Activated CD4-positive, alpha-beta memory T cell treated with anti-CD3 and anti-CD28 coated beads, Interleukin-2, amount 10 ng/mL, durations not matched to agents 7 days and 5 days (primary cell): ENCODE measurements around the gene GRIK4. TPM values are rescaled to one million over a fixed set of nuclear protein-coding genes. Genes with fewer than 3 reads are reported as not detected.

ENCODE experiments used
- CTCF ChIA-PET: fragments of 350-600 bp; sonication (Branson Sonifier 250); formaldehyde crosslinking; loops from one replicate; lab custom pipeline; 2021; ENCODE audit warnings: antibody characterized with exemption, inconsistent platforms; lab: Charles Lee
- POLR2A ChIA-PET: fragments of 350-600 bp; sonication (Branson Sonifier 250); formaldehyde crosslinking; loops from one replicate; lab custom pipeline; 2021; ENCODE audit warnings: antibody characterized with exemption; lab: Charles Lee
- DNase-seq: peaks from one replicate; pipeline ENCODE4 v3.0.0-alpha.2; 2020
- H3K27ac Mint-ChIP-seq: one replicate; pipeline ENCODE4 v1.8.0; 2021; ENCODE audit warnings: mild to moderate bottlenecking, mixed read lengths
- H3K27me3 Mint-ChIP-seq: one replicate; pipeline ENCODE4 v1.8.0; 2021; ENCODE audit warnings: mixed read lengths
- H3K36me3 Mint-ChIP-seq: one replicate; pipeline ENCODE4 v1.8.0; 2021; ENCODE audit warnings: low read depth, mixed read lengths
- H3K4me1 Mint-ChIP-seq: one replicate; pipeline ENCODE4 v1.8.0; 2021; ENCODE audit warnings: mixed read lengths
- H3K4me3 Mint-ChIP-seq: one replicate; pipeline ENCODE4 v1.8.0; 2021; ENCODE audit warnings: mild to moderate bottlenecking, mixed read lengths
- H3K9me3 Mint-ChIP-seq: one replicate; pipeline ENCODE4 v1.8.0; 2021; ENCODE audit warnings: mixed read lengths
- total RNA-seq, 2 experiments: library from RNA; stranded (reverse); gene quantifications; one replicate each; pipeline ENCODE4 v1.2.3, GENCODE V29; 2021

Gene GRIK4
- total RNA-seq, 2 experiments from 2014 or later, result not detected

DNA sequence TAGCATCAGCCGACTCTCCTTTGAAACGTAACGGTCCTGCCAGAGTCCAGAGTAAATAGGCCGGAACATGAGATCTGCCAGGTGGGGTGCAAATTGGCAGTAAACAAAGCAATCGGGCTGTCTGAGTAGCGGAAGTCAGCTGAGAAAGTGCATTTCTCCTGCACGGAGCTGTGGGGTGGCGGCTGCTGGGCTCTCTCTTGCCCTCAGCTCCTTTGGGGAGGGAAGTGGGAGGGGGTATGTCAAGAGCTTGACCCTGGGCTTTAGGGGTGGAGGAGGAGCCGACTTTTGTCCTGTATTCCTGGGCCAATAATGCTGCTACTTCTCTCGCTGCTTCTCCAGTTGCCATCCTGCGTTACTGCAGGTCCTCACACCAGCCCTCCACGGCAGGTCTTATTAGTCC, 11.6 kb downstream of the GRIK4 start:
- Mint-ChIP-seq H3K9me3 (no peaks in the 10 kb centered on the region), H3K4me1 (no peaks in the 10 kb centered on the region), H3K27ac (no peak overlapping the region), H3K4me3 (no peak overlapping the region), H3K36me3 (no peaks in the 10 kb centered on the region), H3K27me3 (peaks cover 5% of the 10 kb centered on the region)
- ChIA-PET CTCF (no interaction called here), POLR2A (no interaction called here)
- DNase-seq, result no peak

GRCh38 chr11:120524536-120525085, 13.1 kb downstream of the GRIK4 start:
- peaks cover 8% of the 10 kb centered on the region for H3K27me3 Mint-ChIP-seq
- ChIA-PET CTCF (no interaction called here), POLR2A (no interaction called here)
- H3K27ac Mint-ChIP-seq, result no peak overlapping the region
- no peak for DNase-seq
- H3K36me3 Mint-ChIP-seq, result no peaks in the 10 kb centered on the region
- no peaks in the 10 kb centered on the region for H3K4me1 Mint-ChIP-seq
- no peak overlapping the region for H3K4me3 Mint-ChIP-seq
- H3K9me3 Mint-ChIP-seq, result no peaks in the 10 kb centered on the region

DNA sequence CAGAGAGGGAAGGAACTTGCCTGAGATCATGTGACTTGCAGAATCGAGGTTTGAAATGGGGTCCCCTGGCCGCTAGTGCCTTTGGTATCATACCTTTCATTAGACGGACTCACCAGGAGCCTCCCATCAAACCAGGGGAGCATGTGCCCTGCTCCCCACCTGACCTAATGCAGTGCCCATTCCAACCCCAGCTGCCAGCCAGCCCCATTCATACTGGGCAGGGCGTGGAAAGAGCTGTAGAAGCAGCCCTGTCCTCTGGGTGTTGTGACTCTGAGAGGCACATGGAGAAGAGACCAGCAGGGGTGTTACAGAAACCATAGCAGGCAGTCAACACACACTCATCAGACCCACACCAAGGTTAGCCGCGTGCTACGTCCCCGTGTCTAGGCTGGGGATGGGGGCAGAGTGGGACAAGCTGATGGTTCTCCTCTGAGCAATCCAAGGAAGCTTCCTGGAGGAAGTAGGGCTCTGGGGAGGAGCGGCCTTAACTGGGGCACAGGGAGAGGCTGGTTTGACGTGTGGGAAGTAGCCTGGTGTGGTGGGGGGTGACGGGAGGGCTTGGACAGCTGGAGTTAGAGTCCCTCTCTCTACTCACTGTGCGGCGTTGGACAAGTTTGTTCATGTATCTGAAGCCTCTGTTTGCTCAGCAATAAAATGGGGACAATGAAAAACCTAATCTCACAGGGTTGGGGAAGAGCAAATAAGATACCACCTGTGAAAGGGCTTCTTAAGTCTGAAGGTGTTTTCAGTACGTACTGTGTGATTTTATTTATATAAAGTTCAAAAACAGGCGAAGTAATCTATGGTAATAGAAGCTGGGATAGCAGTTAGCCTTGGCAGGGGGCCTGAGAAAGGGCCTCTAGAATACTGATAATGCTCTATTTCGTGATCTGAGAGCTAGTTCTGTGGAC, 14.0 kb downstream of the GRIK4 start:
- H3K9me3 Mint-ChIP-seq, result no peaks in the 10 kb centered on the region

GRCh38 chr11:120526241-120526640, 14.7 kb downstream of the GRIK4 start:
- DNase-seq, result no peak
- H3K9me3 Mint-ChIP-seq, result no peaks in the 10 kb centered on the region
- no peaks in the 10 kb centered on the region for H3K36me3 Mint-ChIP-seq
- no peaks in the 10 kb centered on the region for H3K4me1 Mint-ChIP-seq
- ChIA-PET POLR2A (no interaction called here), CTCF (no interaction called here)
- H3K4me3 Mint-ChIP-seq, result no peak overlapping the region
- H3K27me3 Mint-ChIP-seq, result peaks cover 13% of the 10 kb centered on the region
- H3K27ac Mint-ChIP-seq, result no peak overlapping the region

More for the DNA sequence above, 14.0 kb downstream of the GRIK4 start:
- no peak overlapping the region for H3K27ac Mint-ChIP-seq
- ChIA-PET CTCF (no interaction called here), POLR2A (no interaction called here)
- DNase-seq, result no peak
- no peak overlapping the region for H3K4me3 Mint-ChIP-seq
- H3K27me3 Mint-ChIP-seq, result peaks cover 8% of the 10 kb centered on the region
- no peaks in the 10 kb centered on the region for H3K4me1 Mint-ChIP-seq
- H3K36me3 Mint-ChIP-seq, result no peaks in the 10 kb centered on the region

- no peak overlapping the region for H3K27ac Mint-ChIP-seq
- no peaks in the 10 kb centered on the region for H3K9me3 Mint-ChIP-seq
- POLR2A ChIA-PET, result no interaction called here
- DNase-seq, result no peak
- no peaks in the 10 kb centered on the region for H3K4me1 Mint-ChIP-seq
- CTCF ChIA-PET, result no interaction called here
- no peak overlapping the region for H3K4me3 Mint-ChIP-seq
- peaks cover 10% of the 10 kb centered on the region for H3K27me3 Mint-ChIP-seq
- H3K36me3 Mint-ChIP-seq, result no peaks in the 10 kb centered on the region
Measured at GRCh38 chr11:120527111-120527761, 15.7 kb downstream of the GRIK4 start.

- Mint-ChIP-seq H3K4me1 (no peaks in the 10 kb centered on the region), H3K27me3 (peaks cover 10% of the 10 kb centered on the region), H3K36me3 (no peaks in the 10 kb centered on the region), H3K4me3 (no peak overlapping the region), H3K9me3 (no peaks in the 10 kb centered on the region), H3K27ac (no peak overlapping the region)
- DNase-seq, result no peak
- CTCF ChIA-PET, result no interaction called here
- POLR2A ChIA-PET, result no interaction called here
Measured at GRCh38 chr11:120528749-120529148, 17.2 kb downstream of the GRIK4 start.

DNA sequence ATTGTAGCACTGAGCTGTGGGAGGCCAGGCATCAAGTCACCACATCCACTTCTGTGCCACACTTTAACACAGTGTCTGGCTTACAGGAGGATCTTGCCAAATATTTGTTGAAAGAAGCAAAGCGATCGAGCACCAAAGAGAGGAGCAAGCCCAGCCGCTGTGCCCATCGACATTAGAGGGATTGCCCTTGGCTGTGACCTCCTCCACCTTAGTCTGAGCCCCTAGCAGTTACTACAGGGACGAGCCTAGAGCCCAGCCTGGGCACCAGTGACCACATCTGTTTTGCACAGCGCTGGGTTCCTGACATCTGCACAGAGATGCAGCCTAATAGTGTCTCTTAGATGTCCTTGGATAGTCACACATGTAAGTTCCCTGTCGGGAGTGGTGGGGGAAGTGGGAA, 17.7 kb downstream of the GRIK4 start:
- H3K36me3 Mint-ChIP-seq, result no peaks in the 10 kb centered on the region
- H3K4me1 Mint-ChIP-seq, result no peaks in the 10 kb centered on the region
- ChIA-PET CTCF (no interaction called here), POLR2A (no interaction called here)
- peaks cover 12% of the 10 kb centered on the region for H3K27me3 Mint-ChIP-seq
- H3K4me3 Mint-ChIP-seq, result no peak overlapping the region
- no peaks in the 10 kb centered on the region for H3K9me3 Mint-ChIP-seq
- DNase-seq, result no peak
- H3K27ac Mint-ChIP-seq, result no peak overlapping the region

DNA sequence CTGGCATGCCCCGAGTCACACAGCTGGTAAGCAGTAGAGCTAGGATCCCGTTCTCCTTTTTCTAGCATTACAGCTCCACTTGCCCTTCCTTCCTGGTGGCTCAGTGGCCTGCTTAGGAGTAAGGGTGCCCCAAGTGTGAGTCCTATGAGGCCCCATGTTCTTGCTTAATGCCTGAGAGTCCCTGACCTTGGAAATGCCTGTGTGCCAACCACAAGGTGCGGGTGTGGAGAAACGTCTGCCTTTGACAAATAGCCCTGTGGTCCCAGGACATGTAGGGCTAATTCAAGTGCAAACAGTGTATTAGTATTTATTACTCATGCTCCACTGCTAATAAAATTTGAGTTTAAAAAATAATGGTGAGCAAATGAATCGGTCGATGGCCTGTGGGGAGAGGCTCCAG, 18.4 kb downstream of the GRIK4 start:
- Mint-ChIP-seq H3K4me3 (no peak overlapping the region), H3K4me1 (no peaks in the 10 kb centered on the region), H3K36me3 (no peaks in the 10 kb centered on the region), H3K27ac (no peak overlapping the region), H3K27me3 (peaks cover 13% of the 10 kb centered on the region), H3K9me3 (no peaks in the 10 kb centered on the region)
- POLR2A ChIA-PET, result no interaction called here
- DNase-seq, result no peak
- CTCF ChIA-PET, result no interaction called here

- H3K4me3 Mint-ChIP-seq, result no peak overlapping the region
- H3K27ac Mint-ChIP-seq, result no peak overlapping the region
- H3K4me1 Mint-ChIP-seq, result no peaks in the 10 kb centered on the region
- ChIA-PET POLR2A (no interaction called here), CTCF (no interaction called here)
- DNase-seq, result no peak
- H3K27me3 Mint-ChIP-seq, result peaks cover 13% of the 10 kb centered on the region
- H3K36me3 Mint-ChIP-seq, result no peaks in the 10 kb centered on the region
- H3K9me3 Mint-ChIP-seq, result no peaks in the 10 kb centered on the region
Measured at GRCh38 chr11:120532082-120532831, 20.7 kb downstream of the GRIK4 start.

DNA sequence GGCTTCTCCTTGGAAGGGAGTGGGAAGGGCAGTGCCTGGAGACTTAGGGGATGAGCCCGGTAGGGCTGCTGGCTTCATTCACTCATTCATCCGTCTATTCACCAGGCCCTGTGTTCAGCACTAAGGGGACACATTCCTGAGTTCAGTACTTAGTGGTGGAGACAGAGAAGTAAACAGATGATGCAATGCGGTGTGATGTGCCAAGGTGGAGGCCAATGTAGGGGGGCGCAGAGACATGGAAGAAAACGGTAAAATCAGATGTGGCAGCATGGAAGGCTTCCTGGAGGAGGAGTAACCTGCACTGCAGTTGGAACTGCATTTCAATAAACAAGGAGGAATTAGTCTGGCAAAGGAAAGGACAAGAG, 21.3 kb downstream of the GRIK4 start:
- H3K36me3 Mint-ChIP-seq, result no peaks in the 10 kb centered on the region
- H3K9me3 Mint-ChIP-seq, result no peaks in the 10 kb centered on the region
- DNase-seq, result no peak
- H3K4me3 Mint-ChIP-seq, result no peak overlapping the region
- ChIA-PET POLR2A (no interaction called here), CTCF (no interaction called here)
- peaks cover 13% of the 10 kb centered on the region for H3K27me3 Mint-ChIP-seq
- no peak overlapping the region for H3K27ac Mint-ChIP-seq
- H3K4me1 Mint-ChIP-seq, result no peaks in the 10 kb centered on the region

- peaks cover 6% of the 10 kb centered on the region for H3K27me3 Mint-ChIP-seq
- CTCF ChIA-PET, result no interaction called here
- H3K9me3 Mint-ChIP-seq, result no peaks in the 10 kb centered on the region
- H3K27ac Mint-ChIP-seq, result no peak overlapping the region
- POLR2A ChIA-PET, result no interaction called here
- DNase-seq, result no peak
- no peak overlapping the region for H3K4me3 Mint-ChIP-seq
- H3K4me1 Mint-ChIP-seq, result no peaks in the 10 kb centered on the region
- no peaks in the 10 kb centered on the region for H3K36me3 Mint-ChIP-seq
Measured at GRCh38 chr11:120536091-120536796, 24.7 kb downstream of the GRIK4 start.

- ChIA-PET POLR2A (no interaction called here), CTCF (no interaction called here)
- H3K27ac Mint-ChIP-seq, result no peak overlapping the region
- H3K9me3 Mint-ChIP-seq, result no peaks in the 10 kb centered on the region
- no peak overlapping the region for H3K4me3 Mint-ChIP-seq
- H3K27me3 Mint-ChIP-seq, result peaks cover 6% of the 10 kb centered on the region
- no peaks in the 10 kb centered on the region for H3K36me3 Mint-ChIP-seq
- H3K4me1 Mint-ChIP-seq, result no peaks in the 10 kb centered on the region
- no peak for DNase-seq
Measured at GRCh38 chr11:120536797-120537169, 25.2 kb downstream of the GRIK4 start.

GRCh38 chr11:120537996-120538395, 26.4 kb downstream of the GRIK4 start:
- no peak overlapping the region for H3K4me3 Mint-ChIP-seq
- H3K27ac Mint-ChIP-seq, result no peak overlapping the region
- no peaks in the 10 kb centered on the region for H3K36me3 Mint-ChIP-seq
- no peaks in the 10 kb centered on the region for H3K4me1 Mint-ChIP-seq
- H3K9me3 Mint-ChIP-seq, result no peaks in the 10 kb centered on the region
- POLR2A ChIA-PET, result no interaction called here
- CTCF ChIA-PET, result no interaction called here
- no peak for DNase-seq
- H3K27me3 Mint-ChIP-seq, result peaks cover 6% of the 10 kb centered on the region
